ENCODE results near the gene INPP5A. TPM values are rescaled to one million over a fixed set of nuclear protein-coding genes. Genes with fewer than 3 reads are reported as not detected.
A peak's percentile ranks its signal among the peaks of the same experiment; 100 is the strongest.

The INPP5A gene
- total and polyA plus RNA-seq, 7 donors: 15.1 to 48.8 (median 40.9) TPM

GRCh38 chr10:132586739-132587138 is 49.2 kb downstream of the INPP5A start:
- H3K4me1 ChIP-seq: peaks cover 53% of the 10 kb centered on the region
- intact Hi-C loops (cut with DNase I): no loop called here
- no peak overlapping the region for H3K27ac ChIP-seq
- no peak for DNase-seq
- no peak for ATAC-seq
- H3K27me3 ChIP-seq (ENCODE audit: insufficient read depth in 3 of 3, low read length in 2 of 3): no peaks in the 10 kb centered on the region
- H3K36me3 ChIP-seq (ENCODE audit: insufficient read depth in 1 of 2, low read depth in 1 of 2): no peaks in the 10 kb centered on the region
- WGBS, 3 donors: 90 to 97% (median 95%) methylated on average over 22 of the region's 22 CpGs
- H3K4me3 ChIP-seq: no peak overlapping the region
- TF ChIP-seq, protein P1, sequence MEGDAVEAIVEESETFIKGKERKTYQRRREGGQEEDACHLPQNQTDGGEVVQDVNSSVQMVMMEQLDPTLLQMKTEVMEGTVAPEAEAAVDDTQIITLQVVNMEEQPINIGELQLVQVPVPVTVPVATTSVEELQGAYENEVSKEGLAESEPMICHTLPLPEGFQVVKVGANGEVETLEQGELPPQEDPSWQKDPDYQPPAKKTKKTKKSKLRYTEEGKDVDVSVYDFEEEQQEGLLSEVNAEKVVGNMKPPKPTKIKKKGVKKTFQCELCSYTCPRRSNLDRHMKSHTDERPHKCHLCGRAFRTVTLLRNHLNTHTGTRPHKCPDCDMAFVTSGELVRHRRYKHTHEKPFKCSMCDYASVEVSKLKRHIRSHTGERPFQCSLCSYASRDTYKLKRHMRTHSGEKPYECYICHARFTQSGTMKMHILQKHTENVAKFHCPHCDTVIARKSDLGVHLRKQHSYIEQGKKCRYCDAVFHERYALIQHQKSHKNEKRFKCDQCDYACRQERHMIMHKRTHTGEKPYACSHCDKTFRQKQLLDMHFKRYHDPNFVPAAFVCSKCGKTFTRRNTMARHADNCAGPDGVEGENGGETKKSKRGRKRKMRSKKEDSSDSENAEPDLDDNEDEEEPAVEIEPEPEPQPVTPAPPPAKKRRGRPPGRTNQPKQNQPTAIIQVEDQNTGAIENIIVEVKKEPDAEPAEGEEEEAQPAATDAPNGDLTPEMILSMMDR (IDR thresholded peaks at IDR 0.05): no peak
- H3K9me3 ChIP-seq: no peaks in the 10 kb centered on the region

DNA sequence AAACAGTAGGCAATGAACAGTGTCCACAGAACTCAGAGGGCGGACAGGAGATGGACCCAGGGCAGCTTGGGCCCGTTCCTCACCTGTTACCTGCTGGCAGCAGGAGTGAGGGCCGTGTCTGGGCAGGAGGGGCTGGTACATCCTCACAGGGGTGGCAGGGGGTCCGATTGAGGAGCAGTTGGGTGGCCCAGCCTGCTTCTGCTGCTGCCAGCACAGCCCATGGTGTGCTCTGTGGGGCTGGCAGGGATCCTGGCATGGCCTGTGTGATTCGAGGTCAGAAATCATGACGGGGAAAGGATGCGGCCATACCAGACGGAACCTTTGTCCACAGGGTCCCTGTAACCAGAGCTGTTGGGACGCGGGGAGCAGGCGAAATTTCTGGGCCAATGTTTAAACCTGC is 49.6 kb downstream of the INPP5A start:
- Histone ChIP-seq H3K4me1 (peaks cover 57% of the 10 kb centered on the region), H3K27me3 (ENCODE audit: insufficient read depth in 3 of 3, low read length in 2 of 3) (no peaks in the 10 kb centered on the region), H3K9me3 (no peaks in the 10 kb centered on the region), H3K27ac (peak overlapping the region; percentile 1), H3K36me3 (ENCODE audit: insufficient read depth in 1 of 2, low read depth in 1 of 2) (no peaks in the 10 kb centered on the region), H3K4me3 (no peak overlapping the region)
- DNase-seq (no peak), ATAC-seq (no peak)
- 90 to 92% (median 91%) methylated on average over 10 to 11 of the region's 11 CpGs for WGBS, 3 donors
- TF ChIP-seq, protein P1 (IDR thresholded peaks at IDR 0.05): no peak
- intact Hi-C loops (cut with DNase I): no loop called here

DNA sequence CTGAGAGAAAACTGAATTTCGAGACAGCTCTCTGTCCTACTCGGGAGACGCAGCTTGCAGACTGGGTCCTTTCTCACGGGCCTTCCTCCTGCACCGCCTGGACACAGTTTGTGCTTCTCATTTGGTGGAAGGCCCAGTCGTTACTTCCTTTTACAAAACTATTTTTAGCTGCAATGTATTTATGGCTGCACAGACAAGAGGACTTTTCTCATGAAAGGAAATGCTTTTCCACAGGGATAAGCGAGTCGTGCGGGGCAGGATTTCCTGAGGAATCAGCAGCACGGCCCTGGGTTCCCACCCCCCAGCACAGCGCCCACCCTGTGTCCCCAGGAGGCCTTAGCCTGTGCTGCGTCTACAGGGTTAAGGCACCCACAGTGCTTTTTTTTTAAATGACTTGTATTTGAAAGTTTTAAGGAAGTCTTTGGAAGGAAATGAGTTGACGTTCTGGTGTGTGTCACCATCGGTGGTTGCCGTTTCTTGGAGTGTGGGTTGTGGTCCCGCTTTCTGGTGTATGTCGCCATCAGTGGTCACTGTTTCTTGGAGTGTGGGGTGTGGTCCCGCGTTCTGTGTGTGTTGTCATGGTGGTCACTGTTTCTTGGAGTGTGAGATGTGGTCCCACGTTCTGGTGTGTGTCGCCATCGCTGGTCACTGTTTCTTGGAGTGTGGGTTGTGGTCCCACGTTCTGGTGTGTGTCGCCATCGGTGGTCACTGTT is 50.9 kb downstream of the INPP5A start:
- ATAC-seq (peak; percentile 38 to 68 (median 59)), DNase-seq (no peak)
- no peaks in the 10 kb centered on the region for H3K9me3 ChIP-seq
- H3K27ac ChIP-seq: peak overlapping the region; percentile 82
- H3K36me3 ChIP-seq (ENCODE audit: insufficient read depth in 1 of 2, low read depth in 1 of 2): no peaks in the 10 kb centered on the region
- 42 to 47% (median 44%) methylated on average over 25 of the region's 25 CpGs for WGBS, 3 donors
- peak overlapping the region; percentile 50 for H3K4me3 ChIP-seq
- peaks cover 64% of the 10 kb centered on the region for H3K4me1 ChIP-seq
- TF ChIP-seq, protein P1 (IDR thresholded peaks at IDR 0.05): no peak
- no peaks in the 10 kb centered on the region for H3K27me3 ChIP-seq (ENCODE audit: insufficient read depth in 3 of 3, low read length in 2 of 3)
- intact Hi-C loops (cut with DNase I): no loop called here

DNA sequence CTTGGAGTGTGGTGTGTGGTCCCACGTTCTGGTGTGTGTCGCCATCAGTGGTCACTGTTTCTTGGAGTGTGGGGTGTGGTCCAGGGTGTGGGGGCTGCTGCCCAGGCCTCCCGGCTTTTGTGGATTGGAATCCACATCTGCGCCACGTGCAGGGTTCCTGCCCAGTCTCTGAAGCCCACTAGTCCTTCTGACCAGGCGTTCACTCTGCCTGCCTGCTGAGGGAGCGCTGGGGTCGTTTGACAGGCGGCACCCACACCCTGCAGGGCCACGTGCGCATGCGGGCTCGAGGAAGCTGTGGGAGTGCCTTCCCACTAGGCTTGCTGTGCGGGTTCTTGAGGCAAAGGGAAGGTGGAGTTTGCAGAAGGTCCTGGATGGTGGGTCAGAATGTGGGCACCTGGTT is 51.4 kb downstream of the INPP5A start:
- no peak for DNase-seq
- H3K36me3 ChIP-seq (ENCODE audit: insufficient read depth in 1 of 2, low read depth in 1 of 2): no peaks in the 10 kb centered on the region
- intact Hi-C loops (cut with DNase I): no loop called here

More for the DNA sequence above, 51.4 kb downstream of the INPP5A start:
- no peaks in the 10 kb centered on the region for H3K27me3 ChIP-seq (ENCODE audit: insufficient read depth in 3 of 3, low read length in 2 of 3)
- no peaks in the 10 kb centered on the region for H3K9me3 ChIP-seq
- no peak for ATAC-seq
- H3K27ac ChIP-seq: peak overlapping the region; percentile 82
- TF ChIP-seq, protein P1 (IDR thresholded peaks at IDR 0.05): no peak
- H3K4me1 ChIP-seq: peaks cover 60% of the 10 kb centered on the region
- H3K4me3 ChIP-seq: peak overlapping the region; percentile 50
- 75 to 80% (median 79%) methylated on average over 14 of the region's 14 CpGs for WGBS, 3 donors
